RWPE1 (cell line): ENCODE results near the gene CLDN9.

ENCODE experiments used
- CTCF ChIA-PET: fragments of 350-600 bp; sonication (Branson Sonifier 250); formaldehyde crosslinking; extraction: SDS; loops from one replicate; lab custom pipeline; 2021; lab: Yijun Ruan, JAX
- POLR2A ChIA-PET: fragments of 400-600 bp; formaldehyde crosslinking; extraction: SDS; loops from one replicate; lab custom pipeline; 2020; ENCODE audit warnings: antibody characterized with exemption; ENCODE audit not compliant: low non-redundant PET; lab: Yijun Ruan, JAX
- DNase-seq: peaks from one replicate; pipeline ENCODE4 v3.0.0; 2012; ENCODE audit warnings: low spot score
- H3K27ac ChIP-seq: fragments of 450-650 bp; 2 replicates; pipeline ENCODE4 v1.5.1; 2017
- TF ChIP-seq, protein P1 (sequence below): fragments of 450-650 bp; conservative IDR thresholded peaks from 2 replicates; pipeline ENCODE4 v1.5.1; 2017; ENCODE audit warnings: low read depth, mild to moderate bottlenecking

CLDN9 gene

DNA sequence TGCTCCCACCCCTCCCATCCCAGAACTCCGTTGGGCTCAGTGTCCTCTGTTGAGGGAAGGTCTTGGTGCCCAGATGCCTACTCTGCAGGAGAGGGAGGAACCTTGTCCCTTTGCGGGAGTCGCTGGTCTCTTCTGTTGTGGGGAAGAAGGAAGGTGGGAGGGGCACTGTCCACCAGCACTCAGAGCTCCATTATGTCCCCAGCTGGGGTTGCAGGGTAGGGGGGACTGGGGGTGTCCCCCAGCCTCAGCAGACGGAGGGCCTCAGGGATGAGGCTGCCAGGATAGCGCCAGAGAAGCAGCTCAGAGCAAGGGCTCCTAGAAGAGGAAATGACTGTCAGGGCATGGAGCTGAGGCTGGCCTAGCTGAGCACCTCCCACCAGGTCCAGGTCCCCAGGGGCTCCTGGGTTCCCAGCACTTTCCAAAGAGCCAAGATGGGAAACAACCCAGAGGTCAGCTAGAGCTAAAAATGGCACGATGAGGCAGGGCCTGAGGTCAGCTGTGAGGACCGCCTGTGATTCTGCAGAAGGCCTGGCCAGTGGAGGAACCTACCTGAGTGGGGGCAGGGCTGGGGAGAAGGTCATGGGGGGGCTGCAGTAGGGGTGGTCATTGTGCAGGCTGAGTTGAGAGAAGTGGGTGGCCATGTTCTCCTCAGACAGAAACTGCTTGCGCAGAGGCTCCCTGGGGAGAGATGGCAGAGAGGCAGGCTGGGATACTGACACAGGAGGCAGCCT, 10.1 kb downstream of the CLDN9 start:
- peak overlapping the region; percentile 99 for H3K27ac ChIP-seq
- ChIA-PET CTCF (interaction anchor here (0.6 to 1.7 kb wide), 2 partner anchors 13 to 639 kb away, joined by 4 to 6 read pairs; no protein-coding TSS in a partner anchor), POLR2A (interaction anchor here (0.5 to 5.0 kb wide), 3 partner anchors 12 to 40 kb away, joined by 6 to 49 read pairs (median 48); no protein-coding TSS in a partner anchor)
- DNase-seq, result no peak
- TF ChIP-seq, protein P1, sequence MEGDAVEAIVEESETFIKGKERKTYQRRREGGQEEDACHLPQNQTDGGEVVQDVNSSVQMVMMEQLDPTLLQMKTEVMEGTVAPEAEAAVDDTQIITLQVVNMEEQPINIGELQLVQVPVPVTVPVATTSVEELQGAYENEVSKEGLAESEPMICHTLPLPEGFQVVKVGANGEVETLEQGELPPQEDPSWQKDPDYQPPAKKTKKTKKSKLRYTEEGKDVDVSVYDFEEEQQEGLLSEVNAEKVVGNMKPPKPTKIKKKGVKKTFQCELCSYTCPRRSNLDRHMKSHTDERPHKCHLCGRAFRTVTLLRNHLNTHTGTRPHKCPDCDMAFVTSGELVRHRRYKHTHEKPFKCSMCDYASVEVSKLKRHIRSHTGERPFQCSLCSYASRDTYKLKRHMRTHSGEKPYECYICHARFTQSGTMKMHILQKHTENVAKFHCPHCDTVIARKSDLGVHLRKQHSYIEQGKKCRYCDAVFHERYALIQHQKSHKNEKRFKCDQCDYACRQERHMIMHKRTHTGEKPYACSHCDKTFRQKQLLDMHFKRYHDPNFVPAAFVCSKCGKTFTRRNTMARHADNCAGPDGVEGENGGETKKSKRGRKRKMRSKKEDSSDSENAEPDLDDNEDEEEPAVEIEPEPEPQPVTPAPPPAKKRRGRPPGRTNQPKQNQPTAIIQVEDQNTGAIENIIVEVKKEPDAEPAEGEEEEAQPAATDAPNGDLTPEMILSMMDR, result no peak

DNA sequence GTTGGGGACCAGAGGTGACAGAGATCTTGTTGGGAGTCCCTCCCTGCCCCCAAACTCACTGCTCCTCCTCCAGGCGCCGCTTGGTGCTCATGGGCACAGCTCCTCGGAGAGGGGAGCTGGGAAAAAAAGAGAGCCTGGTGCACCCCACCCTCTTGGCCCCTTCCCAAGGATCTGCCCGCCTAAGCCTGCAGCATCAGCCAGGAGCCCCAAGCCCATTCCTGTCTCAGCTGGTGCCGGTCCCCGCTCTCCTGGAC, 10.6 kb downstream of the CLDN9 start:
- peak; percentile 63 for DNase-seq
- TF ChIP-seq, protein P1, result no peak
- ChIA-PET CTCF (no interaction called here), POLR2A (interaction anchor here (4.1 to 5.0 kb wide), 2 partner anchors 12 to 18 kb away, joined by 48 to 49 read pairs; no protein-coding TSS in a partner anchor)
- H3K27ac ChIP-seq, result peak overlapping the region; percentile 99

GRCh38 chr16:3023669-3024478, 11.2 kb downstream of the CLDN9 start, which contains the start of the genes HCFC1R1 and THOC6:
Gene HCFC1R1, minus strand, starts transcription at chr16:3023942. Its CDS starts 1 bp downstream, at chr16:3023941.
Gene THOC6, plus strand, starts transcription at chr16:3024035. Its CDS starts 292 bp downstream, at chr16:3024327.
- POLR2A ChIA-PET, result interaction anchor here (0.9 to 5.0 kb wide), 3 partner anchors 13 to 19 kb away, joined by 5 to 49 read pairs (median 48); no protein-coding TSS in a partner anchor
- TF ChIP-seq, protein P1, result no peak
- peak within 1 kb of the TSS; percentile 99 for H3K27ac ChIP-seq
- peak; percentile 75 for DNase-seq
- CTCF ChIA-PET, result no interaction called here

DNA sequence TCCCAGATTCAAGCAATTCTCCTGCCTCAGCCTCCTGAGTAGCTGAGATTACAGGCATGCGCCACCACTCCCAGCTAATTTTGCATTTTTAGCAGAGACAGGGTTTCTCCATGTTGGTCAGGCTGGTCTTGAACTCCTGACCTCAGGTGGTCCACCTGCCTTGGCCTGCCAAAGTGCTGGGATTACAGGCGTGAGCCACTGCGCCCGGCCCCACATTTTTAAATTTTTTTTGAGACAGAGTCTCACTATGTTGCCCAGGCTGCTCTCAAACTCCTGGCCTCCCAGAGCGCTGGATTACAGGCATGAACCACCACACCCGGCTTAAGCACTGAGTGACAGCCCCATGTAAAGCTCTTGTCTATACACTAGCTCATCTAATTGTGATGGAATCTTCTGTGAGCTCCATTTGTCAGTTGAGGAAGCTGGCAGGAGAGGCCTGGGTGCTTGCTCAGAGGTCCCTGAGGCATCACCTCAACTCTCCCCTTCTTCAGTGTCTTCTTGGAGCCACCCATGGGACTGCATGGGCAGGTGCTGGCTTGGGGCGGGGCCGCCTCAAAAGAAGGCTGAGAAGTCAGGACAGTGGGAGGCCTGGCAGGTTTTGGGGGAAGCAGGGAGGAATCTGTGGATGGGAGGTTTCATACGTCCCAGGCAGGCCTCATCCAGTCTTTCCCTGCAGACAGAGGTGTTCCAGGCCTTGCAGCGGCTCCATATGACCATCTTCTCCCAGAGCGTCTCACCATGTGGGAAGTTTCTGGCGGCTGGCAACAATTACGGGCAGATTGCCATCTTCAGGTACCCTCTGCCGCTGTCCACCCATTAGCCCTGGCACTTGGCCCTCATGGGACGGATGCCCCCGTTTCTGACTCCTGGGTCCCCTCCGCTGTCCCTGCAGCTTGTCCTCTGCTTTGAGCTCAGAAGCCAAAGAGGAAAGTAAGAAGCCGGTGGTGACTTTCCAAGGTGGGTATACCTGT, 12.6 kb downstream of the CLDN9 start:
- DNase-seq, result no peak
- H3K27ac ChIP-seq, result peak overlapping the region; percentile 99
- ChIA-PET POLR2A (interaction anchor here (0.6 to 0.9 kb wide), 2 partner anchors 17 to 55 kb away, joined by 3 to 5 read pairs; no protein-coding TSS in a partner anchor), CTCF (interaction anchor here (0.7 kb wide), 1 partner anchor 501 kb away, joined by 4 read pairs; no protein-coding TSS in a partner anchor)
- TF ChIP-seq, protein P1, result no peak

- no peak for DNase-seq
- TF ChIP-seq, protein P1, result no peak
- ChIA-PET POLR2A (no interaction called here), CTCF (no interaction called here)
- peak overlapping the region; percentile 99 for H3K27ac ChIP-seq
These were observed 13.3 kb downstream of the CLDN9 start for GRCh38 chr16:3026003-3026378.
